Neural cell (in vitro differentiated cells): Measurements from ENCODE around the gene INSYN2B. TPM values are rescaled to one million over a fixed set of nuclear protein-coding genes. Genes with fewer than 3 reads are reported as not detected.

ENCODE experiments used
- H2AFZ ChIP-seq: fragments of 200-600, 300-800 bp; sonication (generic), shearing (Covaris generic); 2 replicates; pipeline ENCODE4 v1.6.0; 2014; ENCODE audit warnings: low read depth, mild to moderate bottlenecking, antibody characterized with exemption, low read length, moderate library complexity
- H3F3A ChIP-seq: fragments of 200-600 bp; shearing (Covaris generic); 2 replicates; pipeline ENCODE4 v1.6.1; 2016; ENCODE audit warnings: mild to moderate bottlenecking, moderate library complexity, mixed read lengths, antibody characterized with exemption, low read length; ENCODE audit not compliant: insufficient read depth, poor library complexity, severe bottlenecking
- H3K27ac ChIP-seq: fragments of 200-600, 300-800 bp; sonication (generic), shearing (Covaris generic); 2 replicates; pipeline ENCODE4 v1.5.1; 2014; ENCODE audit warnings: mild to moderate bottlenecking, low read length, moderate library complexity
- H3K27me3 ChIP-seq: fragments of 300-800, 200-600 bp; sonication (generic), shearing (Covaris generic); 2 replicates; pipeline ENCODE4 v1.6.0; 2014; ENCODE audit warnings: mild to moderate bottlenecking, low read depth, low read length, moderate library complexity; ENCODE audit not compliant: insufficient read depth
- H3K36me3 ChIP-seq: fragments of 300-800, 200-600 bp; sonication (generic), shearing (Covaris generic); 2 replicates; pipeline ENCODE4 v1.5.1; 2014; ENCODE audit warnings: mild to moderate bottlenecking, antibody characterized with exemption, low read length, moderate library complexity; ENCODE audit not compliant: insufficient read depth
- H3K4me2 ChIP-seq: fragments of 300-800, 200-600 bp; sonication (generic), shearing (Covaris generic); 2 replicates; pipeline ENCODE4 v1.6.0; 2014; ENCODE audit warnings: mild to moderate bottlenecking, low read length
- H3K4me3 ChIP-seq: fragments of 300-800, 200-600 bp; sonication (generic), shearing (Covaris generic); 2 replicates; pipeline ENCODE4 v1.5.1; 2014; ENCODE audit warnings: mild to moderate bottlenecking, low read length, moderate library complexity
- H3K79me2 ChIP-seq: fragments of 200-600 bp; shearing (Covaris generic); replicated peaks from 2 replicates; pipeline ENCODE4 v1.6.0; 2014; ENCODE audit warnings: mild to moderate bottlenecking, low read length, moderate library complexity; ENCODE audit not compliant: insufficient read depth
- H3K9ac ChIP-seq: fragments of 300-800, 200-600 bp; sonication (generic), shearing (Covaris generic); 2 replicates; pipeline ENCODE4 v1.6.1; 2016; ENCODE audit warnings: mild to moderate bottlenecking, low read length, mixed read lengths
- H3K9me2 ChIP-seq: fragments of 200-600 bp; shearing (Covaris generic); 2 replicates; pipeline ENCODE4 v1.6.1; 2016; ENCODE audit warnings: mild to moderate bottlenecking, low read length, mixed read lengths; ENCODE audit not compliant: insufficient read depth
- H3K9me3 ChIP-seq: fragments of 200-600, 300-800 bp; sonication (generic), shearing (Covaris generic); 2 replicates; pipeline ENCODE4 v1.6.1; 2016; ENCODE audit warnings: mild to moderate bottlenecking, mixed run types, low read length, moderate library complexity, mixed read lengths
- H4K20me1 ChIP-seq: fragments of 200-600 bp; shearing (Covaris generic); 2 replicates; pipeline ENCODE4 v1.6.1; 2016; ENCODE audit warnings: mild to moderate bottlenecking, mixed run types; ENCODE audit not compliant: insufficient read depth
- EP300 ChIP-seq: fragments of 450-650 bp; conservative IDR thresholded peaks from 2 replicates; pipeline ENCODE4 v1.6.1; 2014; ENCODE audit warnings: antibody characterized with exemption, mild to moderate bottlenecking, moderate library complexity; ENCODE audit not compliant: poor library complexity, severe bottlenecking
- EZH2 ChIP-seq: fragments of 200-600, 300-800 bp; shearing (Covaris generic), sonication (generic); IDR thresholded peaks from 2 replicates; pipeline ENCODE4 v1.6.1; 2014; ENCODE audit warnings: antibody characterized with exemption, low read length, borderline replicate concordance, mild to moderate bottlenecking; ENCODE audit not compliant: insufficient read depth, poor library complexity, severe bottlenecking
- MXI1 ChIP-seq: fragments of 450-650 bp; conservative IDR thresholded peaks from 2 replicates; pipeline ENCODE4 v1.6.1; 2014; ENCODE audit warnings: antibody characterized with exemption, mild to moderate bottlenecking; ENCODE audit not compliant: poor library complexity, severe bottlenecking
- POLR2AphosphoS5 ChIP-seq: IDR thresholded peaks from 2 replicates; pipeline ENCODE4 v1.6.1; 2012
- RAD21 ChIP-seq: fragments of 450-650 bp; conservative IDR thresholded peaks from 2 replicates; pipeline ENCODE4 v1.6.1; 2014; ENCODE audit warnings: antibody characterized with exemption, mild to moderate bottlenecking, moderate library complexity
- SMC3 ChIP-seq: fragments of 450-650 bp; conservative IDR thresholded peaks from 2 replicates; pipeline ENCODE4 v1.6.1; 2014; ENCODE audit warnings: antibody characterized with exemption, mild to moderate bottlenecking, moderate library complexity; ENCODE audit not compliant: poor library complexity
- TAF1 ChIP-seq: IDR thresholded peaks from 2 replicates; pipeline ENCODE4 v1.6.1; 2012; ENCODE audit warnings: low read depth
- polyA plus RNA-seq: library from polyadenylated mRNA; depleted of rRNA; stranded (reverse); fragments of >200 nt; gene quantifications from 2 replicates; pipeline ENCODE4 v1.2.3, GENCODE V29; 2014
- TF ChIP-seq, protein P1 (sequence below): fragments of 450-650 bp; IDR thresholded peaks from 2 replicates; pipeline ENCODE4 v1.5.1; 2014; ENCODE audit warnings: antibody characterized with exemption, mild to moderate bottlenecking, moderate library complexity; ENCODE audit not compliant: poor library complexity, severe bottlenecking
- TF ChIP-seq, protein P2 (sequence below): IDR thresholded peaks from 2 replicates; pipeline ENCODE4 v1.6.1; 2012; ENCODE audit warnings: borderline replicate concordance

INSYN2B gene
- polyA plus RNA-seq, 1 donor from 2014 or later: 0.37 TPM

DNA sequence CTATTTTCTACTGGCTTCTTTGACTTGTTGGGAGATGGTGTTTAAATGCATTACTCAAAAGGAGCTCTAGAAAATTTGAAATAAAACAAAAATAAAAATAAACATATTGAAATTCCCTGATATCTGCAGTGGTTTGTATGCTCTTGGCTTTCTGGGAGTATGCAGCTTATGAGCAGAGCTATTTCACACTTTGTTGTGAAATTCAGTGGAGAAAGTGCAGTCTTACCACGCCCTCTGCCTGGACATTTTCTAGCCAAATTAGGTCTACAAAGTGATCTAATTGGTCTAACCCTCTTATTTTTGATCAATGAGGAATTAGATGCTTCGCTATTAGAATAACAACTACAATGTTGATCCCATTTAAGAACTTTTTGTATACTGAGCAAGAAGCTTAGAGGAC lies 66.8 kb downstream of the INSYN2B start:
- Histone ChIP-seq H3K36me3 (no peaks in the 10 kb centered on the region), H3K27me3 (no peaks in the 10 kb centered on the region), H3K4me3 (no peak overlapping the region), H2AFZ (no peak overlapping the region), H3K9me3 (no peaks in the 10 kb centered on the region), H3K79me2 (no peaks in the 10 kb centered on the region), H3F3A (no peaks in the 10 kb centered on the region), H3K9me2 (no peaks in the 10 kb centered on the region), H3K9ac (no peak overlapping the region), H4K20me1 (no peaks in the 10 kb centered on the region), H3K27ac (no peak overlapping the region), H3K4me2 (no peak overlapping the region)
- TF ChIP-seq EZH2 (no peak), MXI1 (no peak), SMC3 (no peak), POLR2AphosphoS5 (no peak), RAD21 (no peak), EP300 (no peak), TAF1 (no peak)
- TF ChIP-seq, protein P1, sequence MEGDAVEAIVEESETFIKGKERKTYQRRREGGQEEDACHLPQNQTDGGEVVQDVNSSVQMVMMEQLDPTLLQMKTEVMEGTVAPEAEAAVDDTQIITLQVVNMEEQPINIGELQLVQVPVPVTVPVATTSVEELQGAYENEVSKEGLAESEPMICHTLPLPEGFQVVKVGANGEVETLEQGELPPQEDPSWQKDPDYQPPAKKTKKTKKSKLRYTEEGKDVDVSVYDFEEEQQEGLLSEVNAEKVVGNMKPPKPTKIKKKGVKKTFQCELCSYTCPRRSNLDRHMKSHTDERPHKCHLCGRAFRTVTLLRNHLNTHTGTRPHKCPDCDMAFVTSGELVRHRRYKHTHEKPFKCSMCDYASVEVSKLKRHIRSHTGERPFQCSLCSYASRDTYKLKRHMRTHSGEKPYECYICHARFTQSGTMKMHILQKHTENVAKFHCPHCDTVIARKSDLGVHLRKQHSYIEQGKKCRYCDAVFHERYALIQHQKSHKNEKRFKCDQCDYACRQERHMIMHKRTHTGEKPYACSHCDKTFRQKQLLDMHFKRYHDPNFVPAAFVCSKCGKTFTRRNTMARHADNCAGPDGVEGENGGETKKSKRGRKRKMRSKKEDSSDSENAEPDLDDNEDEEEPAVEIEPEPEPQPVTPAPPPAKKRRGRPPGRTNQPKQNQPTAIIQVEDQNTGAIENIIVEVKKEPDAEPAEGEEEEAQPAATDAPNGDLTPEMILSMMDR: no peak
- TF ChIP-seq, protein P2, sequence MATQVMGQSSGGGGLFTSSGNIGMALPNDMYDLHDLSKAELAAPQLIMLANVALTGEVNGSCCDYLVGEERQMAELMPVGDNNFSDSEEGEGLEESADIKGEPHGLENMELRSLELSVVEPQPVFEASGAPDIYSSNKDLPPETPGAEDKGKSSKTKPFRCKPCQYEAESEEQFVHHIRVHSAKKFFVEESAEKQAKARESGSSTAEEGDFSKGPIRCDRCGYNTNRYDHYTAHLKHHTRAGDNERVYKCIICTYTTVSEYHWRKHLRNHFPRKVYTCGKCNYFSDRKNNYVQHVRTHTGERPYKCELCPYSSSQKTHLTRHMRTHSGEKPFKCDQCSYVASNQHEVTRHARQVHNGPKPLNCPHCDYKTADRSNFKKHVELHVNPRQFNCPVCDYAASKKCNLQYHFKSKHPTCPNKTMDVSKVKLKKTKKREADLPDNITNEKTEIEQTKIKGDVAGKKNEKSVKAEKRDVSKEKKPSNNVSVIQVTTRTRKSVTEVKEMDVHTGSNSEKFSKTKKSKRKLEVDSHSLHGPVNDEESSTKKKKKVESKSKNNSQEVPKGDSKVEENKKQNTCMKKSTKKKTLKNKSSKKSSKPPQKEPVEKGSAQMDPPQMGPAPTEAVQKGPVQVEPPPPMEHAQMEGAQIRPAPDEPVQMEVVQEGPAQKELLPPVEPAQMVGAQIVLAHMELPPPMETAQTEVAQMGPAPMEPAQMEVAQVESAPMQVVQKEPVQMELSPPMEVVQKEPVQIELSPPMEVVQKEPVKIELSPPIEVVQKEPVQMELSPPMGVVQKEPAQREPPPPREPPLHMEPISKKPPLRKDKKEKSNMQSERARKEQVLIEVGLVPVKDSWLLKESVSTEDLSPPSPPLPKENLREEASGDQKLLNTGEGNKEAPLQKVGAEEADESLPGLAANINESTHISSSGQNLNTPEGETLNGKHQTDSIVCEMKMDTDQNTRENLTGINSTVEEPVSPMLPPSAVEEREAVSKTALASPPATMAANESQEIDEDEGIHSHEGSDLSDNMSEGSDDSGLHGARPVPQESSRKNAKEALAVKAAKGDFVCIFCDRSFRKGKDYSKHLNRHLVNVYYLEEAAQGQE: no peak

- Histone ChIP-seq H3K4me3 (no peak overlapping the region), H3K27ac (no peak overlapping the region), H3K9me2 (no peaks in the 10 kb centered on the region), H3F3A (no peaks in the 10 kb centered on the region), H3K27me3 (no peaks in the 10 kb centered on the region), H2AFZ (no peak overlapping the region), H3K36me3 (no peaks in the 10 kb centered on the region), H3K79me2 (no peaks in the 10 kb centered on the region), H4K20me1 (no peaks in the 10 kb centered on the region), H3K9me3 (no peaks in the 10 kb centered on the region), H3K9ac (no peak overlapping the region), H3K4me2 (no peak overlapping the region)
- TF ChIP-seq EP300 (no peak), EZH2 (no peak), POLR2AphosphoS5 (no peak), TAF1 (no peak), SMC3 (no peak), MXI1 (no peak)
- TF ChIP-seq, protein P1: no peak
- TF ChIP-seq, protein P2: no peak
Observed at GRCh38 chr5:169911448-169912212, 68.7 kb downstream of the INSYN2B start.
